Keratinocyte (primary cell): ENCODE results near the gene GLDN.

Source experiments
- CTCF ChIP-seq, 3 experiments: IDR thresholded peaks in 1 of 3; conservative IDR thresholded peaks in 1 of 3; optimal IDR thresholded peaks in 1 of 3; 2 replicates in 2 of 3; 3 replicates in 1 of 3; pipeline versions ENCODE3 to v1.5.1; 2011; ENCODE audit warnings: low read length in 3 of 3, mild to moderate bottlenecking in 3 of 3, moderate library complexity in 2 of 3, control low read depth in 1 of 3, inconsistent platforms in 1 of 3; ENCODE audit not compliant: insufficient read depth in 2 of 3; ENCODE audit errors: extremely low read depth in 1 of 3
- EZH2 ChIP-seq: IDR thresholded peaks from one replicate; pipeline ENCODE4 v1.6.1; 2012; ENCODE audit warnings: inconsistent platforms, mild to moderate bottlenecking, low read length, moderate library complexity

DNA sequence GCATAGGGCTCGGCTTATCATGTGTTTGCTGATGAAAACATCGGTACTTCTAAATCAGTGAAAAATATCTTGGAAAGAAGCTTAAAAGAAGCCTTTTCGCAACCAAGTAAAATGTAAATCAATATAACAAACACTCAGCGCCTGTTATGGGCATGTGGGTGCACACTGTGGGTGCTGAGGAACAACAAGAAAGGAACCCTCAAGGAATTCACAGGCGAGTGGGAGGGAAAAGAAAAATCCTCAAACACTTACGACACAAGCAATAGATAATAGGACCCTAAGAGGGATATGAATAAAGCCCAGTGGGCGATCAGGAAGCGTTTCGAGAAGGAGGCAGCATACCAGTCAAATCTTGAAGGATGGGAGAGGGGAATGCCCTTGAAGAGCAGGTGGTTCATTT, 21.9 kb downstream of the GLDN start:
- no peak for TF ChIP-seq CTCF (optimal IDR thresholded peaks at IDR 0.05 in 1 of 3, IDR thresholded peaks at IDR 0.05 in 1 of 3, conservative IDR thresholded peaks at IDR 0.05 in 1 of 3; ENCODE audit: extremely low read depth in 1 of 3, insufficient read depth in 2 of 3, low read length in 3 of 3)
- no peak for TF ChIP-seq EZH2
